Measurements from ENCODE around the gene PTTG2.

The PTTG2 gene

DNA sequence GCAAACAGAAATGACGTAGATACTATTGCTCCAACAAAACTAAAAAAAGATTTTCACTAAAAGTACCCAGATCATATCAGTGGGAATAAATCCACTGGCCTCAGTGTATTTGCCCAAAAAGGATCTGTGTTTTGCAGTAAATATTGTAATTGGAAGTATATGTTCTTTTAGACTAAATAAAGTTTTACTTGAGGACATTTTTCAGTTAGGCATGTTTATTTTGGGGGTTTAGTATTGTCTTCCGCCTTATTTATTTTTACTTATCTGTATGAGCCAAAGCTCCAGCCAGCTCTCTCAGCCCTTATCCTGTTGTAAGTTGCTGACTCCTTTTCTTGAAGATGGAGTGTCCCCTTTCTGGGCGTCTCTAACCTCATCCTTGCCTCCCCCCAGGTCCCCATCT is 49.8 kb downstream of the PTTG2 start:
- Histone ChIP-seq H3K9me3 (no peaks in the 10 kb centered on the region), H3K4me1 (peaks cover 0 to 91% (median 44%) of the 10 kb centered on the region in 4 donors), H3K27ac (peak overlapping the region; percentile 73 to 75), H3K36me3 (peaks cover 0 to 8% (median 7%) of the 10 kb centered on the region in 3 donors), H3K27me3 (no peaks in the 10 kb centered on the region), H3K4me3 (no peak overlapping the region)
- TF ChIP-seq, protein P1, sequence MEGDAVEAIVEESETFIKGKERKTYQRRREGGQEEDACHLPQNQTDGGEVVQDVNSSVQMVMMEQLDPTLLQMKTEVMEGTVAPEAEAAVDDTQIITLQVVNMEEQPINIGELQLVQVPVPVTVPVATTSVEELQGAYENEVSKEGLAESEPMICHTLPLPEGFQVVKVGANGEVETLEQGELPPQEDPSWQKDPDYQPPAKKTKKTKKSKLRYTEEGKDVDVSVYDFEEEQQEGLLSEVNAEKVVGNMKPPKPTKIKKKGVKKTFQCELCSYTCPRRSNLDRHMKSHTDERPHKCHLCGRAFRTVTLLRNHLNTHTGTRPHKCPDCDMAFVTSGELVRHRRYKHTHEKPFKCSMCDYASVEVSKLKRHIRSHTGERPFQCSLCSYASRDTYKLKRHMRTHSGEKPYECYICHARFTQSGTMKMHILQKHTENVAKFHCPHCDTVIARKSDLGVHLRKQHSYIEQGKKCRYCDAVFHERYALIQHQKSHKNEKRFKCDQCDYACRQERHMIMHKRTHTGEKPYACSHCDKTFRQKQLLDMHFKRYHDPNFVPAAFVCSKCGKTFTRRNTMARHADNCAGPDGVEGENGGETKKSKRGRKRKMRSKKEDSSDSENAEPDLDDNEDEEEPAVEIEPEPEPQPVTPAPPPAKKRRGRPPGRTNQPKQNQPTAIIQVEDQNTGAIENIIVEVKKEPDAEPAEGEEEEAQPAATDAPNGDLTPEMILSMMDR (IDR thresholded peaks at IDR 0.05): no peak
- intact Hi-C loops (cut with DNase I; ENCODE audit: low total_unique reads): no loop called here
- no peak for DNase-seq
